ENCODE results near the gene LFNG.

- TF ChIP-seq CTCF (IDR thresholded peaks at IDR 0.05) (no peak), POLR2A (IDR thresholded peaks at IDR 0.05) (no peak)
Measured at GRCh38 chr7:2478800-2479199, 40.8 kb upstream of the LFNG start.
